B cell (primary cell): ENCODE results near the gene BBS1. TPM values are rescaled to one million over a fixed set of nuclear protein-coding genes. Genes with fewer than 3 reads are reported as not detected.

Source experiments
- ATAC-seq: fragments of 200-7000 bp; cut with Tn5 transposase; one replicate; pipeline ENCODE4 v1.10.0; 2021; ENCODE audit warnings: low read depth, mild to moderate bottlenecking, moderate number of reproducible peaks, moderate library complexity
- CTCF ChIA-PET: fragments of 350-600 bp; sonication (Branson Sonifier 250); formaldehyde crosslinking; loops from one replicate; lab custom pipeline; 2021; ENCODE audit warnings: antibody characterized with exemption, inconsistent platforms; lab: Charles Lee
- POLR2A ChIA-PET: fragments of 350-600 bp; sonication (Branson Sonifier 250); formaldehyde crosslinking; loops from one replicate; lab custom pipeline; 2021; ENCODE audit warnings: antibody characterized with exemption; lab: Charles Lee
- DNase-seq: peaks from one replicate; pipeline ENCODE4 v3.0.0; 2013
- H2AFZ ChIP-seq: 2 replicates; pipeline ENCODE4 v1.6.1; 2012; ENCODE audit warnings: mild to moderate bottlenecking, low read depth, low read length; ENCODE audit not compliant: insufficient read depth, poor library complexity, severe bottlenecking
- H3K27ac ChIP-seq, 2 donors: 1 replicate in 1 of 2; 2 replicates in 1 of 2; pipeline ENCODE4 v1.5.1; 2012 to 2013; ENCODE audit warnings: low read length in 2 of 2, mild to moderate bottlenecking in 2 of 2, moderate library complexity in 1 of 2
- H3K27me3 ChIP-seq, 4 experiments: fragments of 200-600 bp in 1 of 4; sonication (generic) in 1 of 4; replicated peaks in 1 of 4; 1 replicate in 2 of 4; 2 replicates in 2 of 4; pipeline versions ENCODE4 v1.6.1 to v1.7.0; 2013 to 2016; ENCODE audit warnings: low read length in 3 of 4, mild to moderate bottlenecking in 2 of 4, mixed read lengths in 1 of 4, moderate library complexity in 1 of 4; ENCODE audit not compliant: insufficient read depth in 4 of 4, control insufficient read depth in 3 of 4; ENCODE audit errors: control extremely low read depth in 1 of 4
- H3K36me3 ChIP-seq, 2 experiments: replicated peaks in 1 of 2; 1 replicate in 1 of 2; 2 replicates in 1 of 2; pipeline versions ENCODE4 v1.6.1 to v1.7.1; 2013; ENCODE audit warnings: low read length in 1 of 2; ENCODE audit not compliant: insufficient read depth in 2 of 2, control insufficient read depth in 1 of 2; ENCODE audit errors: control extremely low read depth in 1 of 2, extremely low read depth in 1 of 2
- H3K4me1 ChIP-seq, 2 donors: fragments of 200-600 bp in 1 of 2; sonication (generic) in 1 of 2; 1 replicate in 1 of 2; 2 replicates in 1 of 2; pipeline versions ENCODE4 v1.5.1 to v1.6.1; 2013 to 2017; ENCODE audit warnings: low read length in 2 of 2; ENCODE audit not compliant: control insufficient read depth in 2 of 2, insufficient read depth in 2 of 2
- H3K4me2 ChIP-seq: replicated peaks from 2 replicates; pipeline ENCODE3; 2012; ENCODE audit warnings: mild to moderate bottlenecking, low read depth, low read length; ENCODE audit not compliant: poor library complexity, severe bottlenecking
- H3K4me3 ChIP-seq, 5 experiments: fragments of 200-600 bp in 1 of 5; sonication (generic) in 1 of 5; 1 replicate in 3 of 5; 2 replicates in 2 of 5; pipeline versions ENCODE4 v1.5.1 to v1.7.0; 2011 to 2016; ENCODE audit warnings: low read length in 4 of 5, mild to moderate bottlenecking in 4 of 5, low read depth in 2 of 5, control low read depth in 1 of 5, moderate library complexity in 1 of 5; ENCODE audit not compliant: insufficient read depth in 1 of 5; ENCODE audit errors: control extremely low read depth in 1 of 5, extremely low read depth in 1 of 5
- H3K79me2 ChIP-seq: fragments of 200-600 bp; sonication (generic); one replicate; pipeline ENCODE4 v1.6.0; 2016; ENCODE audit warnings: low read length; ENCODE audit not compliant: control insufficient read depth, insufficient read depth
- H3K9ac ChIP-seq: fragments of 200-600 bp; sonication (generic); 2 replicates; pipeline ENCODE4 v1.6.1; 2017; ENCODE audit warnings: mild to moderate bottlenecking, low read length, moderate library complexity
- H3K9me3 ChIP-seq, 3 donors: one replicate each; pipeline versions ENCODE4 v1.6.1 to v1.7.1; 2013; ENCODE audit warnings: low read length in 2 of 3; ENCODE audit not compliant: control insufficient read depth in 2 of 3, insufficient read depth in 1 of 3; ENCODE audit errors: control extremely low read depth in 1 of 3
- H4K20me1 ChIP-seq: 2 replicates; pipeline ENCODE4 v1.6.0; 2012; ENCODE audit warnings: mild to moderate bottlenecking, low read length; ENCODE audit not compliant: insufficient read depth, control insufficient read depth, poor library complexity, severe bottlenecking
- H3K27ac Mint-ChIP-seq: one replicate; pipeline ENCODE4 v1.8.0; 2021; ENCODE audit warnings: mixed read lengths
- H3K27me3 Mint-ChIP-seq: one replicate; pipeline ENCODE4 v1.8.0; 2021; ENCODE audit warnings: mixed read lengths
- H3K4me1 Mint-ChIP-seq: one replicate; pipeline ENCODE4 v1.8.0; 2021; ENCODE audit warnings: mixed read lengths
- H3K4me3 Mint-ChIP-seq: one replicate; pipeline ENCODE4 v1.8.0; 2021; ENCODE audit warnings: mixed read lengths
- H3K9me3 Mint-ChIP-seq: one replicate; pipeline ENCODE4 v1.8.0; 2022; ENCODE audit warnings: mixed read lengths; ENCODE audit not compliant: insufficient read depth
- EZH2 ChIP-seq: IDR thresholded peaks from 2 replicates; pipeline ENCODE4 v1.6.1; 2012; ENCODE audit warnings: borderline replicate concordance, low read depth, mild to moderate bottlenecking, moderate library complexity, low read length; ENCODE audit not compliant: insufficient read depth, poor library complexity, severe bottlenecking
- WGBS: methylation state at CpG from one replicate; pipeline ENCODE4 v1.1.5; 2013; ENCODE audit warnings: missing lambda C conversion rate; ENCODE audit not compliant: insufficient coverage; 5-methylcytosine and 5-hydroxymethylcytosine counted together
- intact Hi-C: fragments of 100-400 bp; cut with micrococcal nuclease; formaldehyde crosslinking; loops from one replicate; pipeline ENCODE4 v1.10.0; 2022
- polyA plus RNA-seq: library from polyadenylated mRNA; depleted of rRNA; stranded (reverse); fragments of >200 nt; gene quantifications from 2 replicates; pipeline ENCODE4 v1.2.3, GENCODE V29; 2012
- total RNA-seq, 2 donors: library from RNA; stranded (reverse); fragments of 120-200 nt in 1 of 2; gene quantifications; 1 replicate in 1 of 2; 2 replicates in 1 of 2; pipeline versions ENCODE4 v1.2.3 to v1.2.4, GENCODE V29; 2013 to 2022
- TF ChIP-seq, protein P1 (sequence below): fragments of 200-600 bp; IDR thresholded peaks from one replicate; pipeline ENCODE4 v1.8.0; 2022; ENCODE audit warnings: antibody characterized with exemption, mild to moderate bottlenecking

BBS1 gene
- total and polyA plus RNA-seq, 2 donors (not counting 1 experiment from before 2014, with no cell fraction given) = 20.4 to 52.5 TPM

DNA sequence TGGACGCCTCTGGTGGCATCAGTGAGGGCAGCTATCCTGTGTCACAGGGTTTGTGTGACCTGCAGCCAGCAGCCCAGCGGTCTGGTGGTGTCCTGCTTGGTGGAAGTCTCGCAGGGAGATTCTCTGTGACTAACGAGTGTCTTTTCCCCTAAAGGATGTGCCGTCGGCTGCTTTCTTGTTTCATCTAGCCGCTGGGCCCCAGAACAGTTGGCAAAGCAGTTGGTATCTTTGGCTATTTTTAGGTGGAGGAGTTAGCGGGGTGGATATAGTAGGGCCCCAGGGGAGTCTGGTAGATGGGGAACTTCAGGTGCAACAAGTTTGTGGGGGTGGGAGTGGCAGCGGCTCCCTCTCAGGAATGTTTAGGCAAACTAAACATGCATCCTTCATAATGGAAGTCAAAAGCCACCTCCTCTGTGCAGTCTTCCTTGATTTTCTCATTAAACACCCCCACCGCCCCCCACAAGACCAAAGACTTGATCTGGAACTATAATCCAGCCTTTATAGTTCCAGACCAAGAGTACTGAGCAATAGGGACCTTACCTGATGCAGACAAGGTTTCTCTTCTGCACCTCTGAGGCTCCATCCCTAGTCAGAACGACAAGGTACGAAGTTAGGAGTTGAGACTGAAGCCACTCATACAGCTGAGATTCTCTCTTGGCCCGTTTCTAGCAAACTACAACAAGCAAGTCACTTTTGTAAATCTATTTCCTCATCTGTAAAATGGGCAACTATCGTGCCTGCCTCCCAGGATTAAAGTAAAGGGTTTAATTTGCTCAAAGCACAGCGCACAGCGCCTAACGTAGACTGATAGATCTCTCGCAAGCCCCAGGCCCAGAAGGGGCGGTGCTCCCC lies 44.8 kb upstream of the BBS1 start:
- Mint-ChIP-seq H3K9me3 (peaks cover 3% of the 10 kb centered on the region), H3K4me3 (peak overlapping the region; percentile 95), H3K4me1 (peaks cover 36% of the 10 kb centered on the region), H3K27me3 (no peaks in the 10 kb centered on the region), H3K27ac (peak overlapping the region; percentile 89)
- H3K4me2 ChIP-seq = peak overlapping the region; percentile 86
- ATAC-seq (no peak), DNase-seq (peak; percentile 51)
- peaks cover 4% of the 10 kb centered on the region for H3K79me2 ChIP-seq
- ChIA-PET POLR2A (interaction anchor here (1.3 to 2.6 kb wide), 5 partner anchors 7 to 213 kb away, joined by 4 to 18 read pairs (median 8); partner anchors contain the start of genes BBS1, DPP3, MRPL11 and RBM4B), CTCF (interaction anchor here (1.0 to 5.8 kb wide), 7 partner anchors 14 to 153 kb away, joined by 3 to 41 read pairs (median 4); partner anchors contain the start of genes DPP3 and MRPL11)
- H3K4me1 ChIP-seq = peaks cover 35 to 40% of the 10 kb centered on the region in 2 donors
- H3K9ac ChIP-seq = peak overlapping the region; percentile 73
- H4K20me1 ChIP-seq = no peaks in the 10 kb centered on the region
- peaks cover 0 to 4% (median 0%) of the 10 kb centered on the region in 3 donors for H3K9me3 ChIP-seq
- peak overlapping the region; percentile 81 to 84 for H3K27ac ChIP-seq
- TF ChIP-seq, protein P1, sequence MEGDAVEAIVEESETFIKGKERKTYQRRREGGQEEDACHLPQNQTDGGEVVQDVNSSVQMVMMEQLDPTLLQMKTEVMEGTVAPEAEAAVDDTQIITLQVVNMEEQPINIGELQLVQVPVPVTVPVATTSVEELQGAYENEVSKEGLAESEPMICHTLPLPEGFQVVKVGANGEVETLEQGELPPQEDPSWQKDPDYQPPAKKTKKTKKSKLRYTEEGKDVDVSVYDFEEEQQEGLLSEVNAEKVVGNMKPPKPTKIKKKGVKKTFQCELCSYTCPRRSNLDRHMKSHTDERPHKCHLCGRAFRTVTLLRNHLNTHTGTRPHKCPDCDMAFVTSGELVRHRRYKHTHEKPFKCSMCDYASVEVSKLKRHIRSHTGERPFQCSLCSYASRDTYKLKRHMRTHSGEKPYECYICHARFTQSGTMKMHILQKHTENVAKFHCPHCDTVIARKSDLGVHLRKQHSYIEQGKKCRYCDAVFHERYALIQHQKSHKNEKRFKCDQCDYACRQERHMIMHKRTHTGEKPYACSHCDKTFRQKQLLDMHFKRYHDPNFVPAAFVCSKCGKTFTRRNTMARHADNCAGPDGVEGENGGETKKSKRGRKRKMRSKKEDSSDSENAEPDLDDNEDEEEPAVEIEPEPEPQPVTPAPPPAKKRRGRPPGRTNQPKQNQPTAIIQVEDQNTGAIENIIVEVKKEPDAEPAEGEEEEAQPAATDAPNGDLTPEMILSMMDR = no peak
- no peak for TF ChIP-seq EZH2
- H3K4me3 ChIP-seq = peak overlapping the region in 4 of 5 experiments; percentile 63 to 82 (median 73)
- 19% methylated on average over 13 of the region's 19 CpGs for WGBS
- no peaks in the 10 kb centered on the region for H3K27me3 ChIP-seq
- intact Hi-C loops = loop anchor here (1.0 to 5.0 kb wide), 8 partner anchors 15 to 279 kb away; partner anchors contain the start of genes ACTN3, BBS1, DPP3 and RBM4B
- no peaks in the 10 kb centered on the region for H3K36me3 ChIP-seq
- peak overlapping the region; percentile 80 for H2AFZ ChIP-seq
